Hepatocyte (in vitro differentiated cells): ENCODE data around the gene HECTD4. TPM values are rescaled to one million over a fixed set of nuclear protein-coding genes. Genes with fewer than 3 reads are reported as not detected.

ENCODE experiments used
- DNase-seq: peaks from one replicate; pipeline ENCODE4 v3.0.0-alpha.2; 2016; ENCODE audit warnings: low spot score
- H2AFZ ChIP-seq: fragments of 200-600 bp; sonication (generic); 2 replicates; pipeline ENCODE4 v1.6.0; 2016; ENCODE audit warnings: antibody characterized with exemption, mild to moderate bottlenecking
- H3K27ac ChIP-seq: fragments of 200-600 bp; sonication (generic); 2 replicates; pipeline ENCODE4 v1.5.1; 2016; ENCODE audit warnings: mild to moderate bottlenecking
- H3K27me3 ChIP-seq: fragments of 200-600 bp; sonication (generic); 2 replicates; pipeline ENCODE4 v1.6.1; 2016
- H3K36me3 ChIP-seq: fragments of 200-600 bp; sonication (generic); replicated peaks from 2 replicates; pipeline ENCODE4 v1.5.1; 2016; ENCODE audit warnings: low read depth; ENCODE audit not compliant: insufficient read depth
- H3K4me1 ChIP-seq: fragments of 200-600 bp; sonication (generic); 2 replicates; pipeline ENCODE4 v1.5.1; 2016; ENCODE audit warnings: mild to moderate bottlenecking, moderate library complexity; ENCODE audit not compliant: insufficient read depth
- H3K4me2 ChIP-seq: fragments of 200-600 bp; sonication (generic); 2 replicates; pipeline ENCODE4 v1.6.0; 2016
- H3K4me3 ChIP-seq: fragments of 200-600 bp; sonication (generic); 2 replicates; pipeline ENCODE4 v1.5.1; 2016; ENCODE audit warnings: mild to moderate bottlenecking
- H3K79me2 ChIP-seq: fragments of 200-600 bp; sonication (generic); 2 replicates; pipeline ENCODE4 v1.6.0; 2017; ENCODE audit warnings: mild to moderate bottlenecking
- H3K9me2 ChIP-seq: fragments of 200-600 bp; sonication (generic); replicated peaks from 2 replicates; pipeline ENCODE4 v1.6.0; 2017; ENCODE audit warnings: mild to moderate bottlenecking; ENCODE audit not compliant: insufficient read depth
- H3K9me3 ChIP-seq: fragments of 200-600 bp; sonication (generic); 2 replicates; pipeline ENCODE4 v1.5.1; 2016; ENCODE audit warnings: low read depth, mild to moderate bottlenecking
- H4K20me1 ChIP-seq: fragments of 200-600 bp; sonication (generic); 2 replicates; pipeline ENCODE4 v1.6.0; 2016; ENCODE audit warnings: mild to moderate bottlenecking; ENCODE audit not compliant: insufficient read depth, poor library complexity, severe bottlenecking
- EZH2 ChIP-seq: fragments of 200-600 bp; sonication (generic); IDR thresholded peaks from 2 replicates; pipeline ENCODE4 v1.6.1; 2016; ENCODE audit warnings: antibody characterized with exemption, mild to moderate bottlenecking, borderline replicate concordance
- EZH2phosphoT487 ChIP-seq: fragments of 200-600 bp; sonication (generic); IDR thresholded peaks from one replicate; pipeline ENCODE4 v1.6.1; 2018; ENCODE audit warnings: antibody characterized with exemption, mild to moderate bottlenecking, low read depth, moderate library complexity; ENCODE audit not compliant: unreplicated experiment, severe bottlenecking
- WGBS: methylation state at CpG from one replicate; pipeline ENCODE4 v1.1.6; 2016; ENCODE audit warnings: low lambda C conversion rate; ENCODE audit errors: missing lambda C conversion rate; 5-methylcytosine and 5-hydroxymethylcytosine counted together
- polyA plus RNA-seq: library from polyadenylated mRNA; unstranded; fragments of >200 nt; fragmentation: Nextera tagmentation; extraction: Ambion mirVana; gene quantifications from 2 replicates; pipeline ENCODE4 v1.2.1, GENCODE V29; 2016
- total RNA-seq: library from RNA; depleted of rRNA; stranded (reverse); fragments of >200 nt; gene quantifications from 2 replicates; pipeline ENCODE4 v1.2.3, GENCODE V29; 2014
- TF ChIP-seq, protein P1 (sequence below): fragments of 200-600 bp; sonication (generic); IDR thresholded peaks from 2 replicates; pipeline ENCODE4 v1.5.1; 2016; ENCODE audit warnings: antibody characterized with exemption, mild to moderate bottlenecking; ENCODE audit not compliant: poor library complexity

The HECTD4 gene
- total and polyA plus RNA-seq, 2 experiments from 2014 or later = 22.7 to 27.1 TPM

- Histone ChIP-seq H3K9me3 (no peaks in the 10 kb centered on the region), H3K27me3 (no peaks in the 10 kb centered on the region), H3K36me3 (no peaks in the 10 kb centered on the region), H2AFZ (no peak overlapping the region), H3K27ac (no peak overlapping the region), H3K4me3 (no peak overlapping the region), H3K9me2 (no peaks in the 10 kb centered on the region), H3K79me2 (peaks cover 5% of the 10 kb centered on the region), H3K4me2 (no peak overlapping the region), H4K20me1 (no peaks in the 10 kb centered on the region), H3K4me1 (peaks cover 5% of the 10 kb centered on the region)
- 55% methylated on average over 2 of the region's 2 CpGs for WGBS
- no peak for DNase-seq
- TF ChIP-seq EZH2phosphoT487 (no peak), EZH2 (no peak)
- TF ChIP-seq, protein P1, sequence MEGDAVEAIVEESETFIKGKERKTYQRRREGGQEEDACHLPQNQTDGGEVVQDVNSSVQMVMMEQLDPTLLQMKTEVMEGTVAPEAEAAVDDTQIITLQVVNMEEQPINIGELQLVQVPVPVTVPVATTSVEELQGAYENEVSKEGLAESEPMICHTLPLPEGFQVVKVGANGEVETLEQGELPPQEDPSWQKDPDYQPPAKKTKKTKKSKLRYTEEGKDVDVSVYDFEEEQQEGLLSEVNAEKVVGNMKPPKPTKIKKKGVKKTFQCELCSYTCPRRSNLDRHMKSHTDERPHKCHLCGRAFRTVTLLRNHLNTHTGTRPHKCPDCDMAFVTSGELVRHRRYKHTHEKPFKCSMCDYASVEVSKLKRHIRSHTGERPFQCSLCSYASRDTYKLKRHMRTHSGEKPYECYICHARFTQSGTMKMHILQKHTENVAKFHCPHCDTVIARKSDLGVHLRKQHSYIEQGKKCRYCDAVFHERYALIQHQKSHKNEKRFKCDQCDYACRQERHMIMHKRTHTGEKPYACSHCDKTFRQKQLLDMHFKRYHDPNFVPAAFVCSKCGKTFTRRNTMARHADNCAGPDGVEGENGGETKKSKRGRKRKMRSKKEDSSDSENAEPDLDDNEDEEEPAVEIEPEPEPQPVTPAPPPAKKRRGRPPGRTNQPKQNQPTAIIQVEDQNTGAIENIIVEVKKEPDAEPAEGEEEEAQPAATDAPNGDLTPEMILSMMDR = no peak
Measured at GRCh38 chr12:112413855-112414625, 31.8 kb upstream of the HECTD4 start.

- TF ChIP-seq, protein P1 = no peak
- no peak for TF ChIP-seq EZH2phosphoT487
- TF ChIP-seq EZH2 = no peak
Measured at GRCh38 chr12:112409906-112410244, 27.6 kb upstream of the HECTD4 start.

DNA sequence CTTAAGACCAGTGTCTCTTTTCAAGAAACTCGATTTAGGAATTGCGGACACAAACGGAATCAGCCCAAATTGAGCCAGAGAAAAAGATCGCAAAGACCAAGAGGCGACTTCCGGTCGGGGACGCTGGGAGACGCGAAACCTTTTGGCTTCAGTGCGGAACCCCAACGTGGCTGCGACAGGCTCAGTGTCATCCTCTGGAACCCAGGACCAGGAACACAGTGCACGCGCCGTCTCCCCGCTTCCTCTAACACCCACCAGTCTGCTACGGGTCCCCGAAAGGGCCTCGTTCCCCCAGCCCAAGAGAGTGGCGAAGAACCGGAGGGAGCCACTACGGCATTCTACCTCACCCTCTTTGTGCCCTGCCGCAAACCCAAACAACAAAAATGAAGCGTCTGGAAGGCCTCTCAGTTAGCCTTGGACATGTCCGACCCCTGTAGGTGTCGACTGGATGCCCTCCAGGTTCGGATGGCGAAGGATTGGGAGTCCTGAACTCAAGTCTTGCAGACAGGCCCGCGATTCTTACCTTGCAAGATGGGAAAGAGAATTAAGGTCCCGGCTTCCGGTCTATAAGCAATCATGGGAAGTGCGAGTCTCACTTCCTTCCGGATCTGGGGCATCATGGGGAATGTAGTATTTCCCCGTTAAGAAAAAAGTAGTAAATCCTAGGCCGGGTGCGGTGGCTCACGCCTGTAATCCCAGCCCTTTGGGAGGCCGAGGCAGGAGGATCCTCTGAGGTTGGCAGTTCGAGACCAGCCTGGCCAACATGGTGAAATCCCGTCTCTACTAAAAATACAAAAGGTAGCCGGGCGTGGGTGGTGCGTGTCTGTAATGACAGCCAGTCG lies 27.1 kb upstream of the HECTD4 start, which contains the start of gene RPL6:
RPL6 (minus strand) TSS at position 542 of the 842 bp plus-strand sequence. CDS start 949 bp downstream, outside the sequence.
- no peaks in the 10 kb centered on the region for H3K9me2 ChIP-seq
- peak within 1 kb of the TSS; percentile 60 for H3K4me3 ChIP-seq
- H4K20me1 ChIP-seq = peaks cover 15% of the 10 kb centered on the region
- peak within 1 kb of the TSS; percentile 94 for H3K27ac ChIP-seq
- no peaks in the 10 kb centered on the region for H3K9me3 ChIP-seq
- H3K36me3 ChIP-seq = peaks cover 4% of the 10 kb centered on the region
- peak within 1 kb of the TSS; percentile 50 for H2AFZ ChIP-seq
- peaks cover 22% of the 10 kb centered on the region for H3K79me2 ChIP-seq
- no peak for TF ChIP-seq EZH2
- TF ChIP-seq, protein P1 = no peak
- no peak for TF ChIP-seq EZH2phosphoT487
- peak; percentile 93 for DNase-seq
- peaks cover 13% of the 10 kb centered on the region for H3K4me1 ChIP-seq
- no peaks in the 10 kb centered on the region for H3K27me3 ChIP-seq
- 12% methylated on average over 46 of the region's 46 CpGs for WGBS
- peak within 1 kb of the TSS; percentile 84 for H3K4me2 ChIP-seq

More at GRCh38 chr12:112409906-112410244, 27.6 kb upstream of the HECTD4 start:
- no peak overlapping the region for H3K4me3 ChIP-seq
- no peak for DNase-seq
- WGBS = 98% methylated on average over 14 of the region's 14 CpGs
- H3K27me3 ChIP-seq = no peaks in the 10 kb centered on the region
- peaks cover 4% of the 10 kb centered on the region for H3K36me3 ChIP-seq
- peaks cover 15% of the 10 kb centered on the region for H4K20me1 ChIP-seq
- H3K4me2 ChIP-seq = peak overlapping the region; percentile 29
- no peaks in the 10 kb centered on the region for H3K9me3 ChIP-seq
- no peaks in the 10 kb centered on the region for H3K9me2 ChIP-seq
- no peak overlapping the region for H3K27ac ChIP-seq
- peaks cover 22% of the 10 kb centered on the region for H3K79me2 ChIP-seq
- peaks cover 13% of the 10 kb centered on the region for H3K4me1 ChIP-seq
- H2AFZ ChIP-seq = peak overlapping the region; percentile 27
